Measurements from ENCODE around the gene SOX2.
"Not testable (repeated sequence)": the region's sequence is repeated elsewhere in the genome, so short reads cannot be mapped to it uniquely, and the experiment has no call there.

Gene SOX2

GRCh38 chr3:181757694-181758306, 46.1 kb downstream of the SOX2 start:
- no peak for ATAC-seq
- TF ChIP-seq GLIS3 (CRISPR knock-in tag; IDR thresholded peaks at IDR 0.05) (no peak), ZNF565 (CRISPR knock-in tag; conservative IDR thresholded peaks at IDR 0.05; ENCODE audit: low read depth) (no peak), RARB (CRISPR knock-in tag; IDR thresholded peaks at IDR 0.05) (no peak), ISL1 (CRISPR knock-in tag; IDR thresholded peaks at IDR 0.05) (no peak), CREB5 (CRISPR knock-in tag; IDR thresholded peaks at IDR 0.05; ENCODE audit: low read depth) (no peak), OSR1 (CRISPR knock-in tag; IDR thresholded peaks at IDR 0.05) (no peak), SNAI2 (CRISPR knock-in tag; IDR thresholded peaks at IDR 0.05) (no peak), BACH2 (CRISPR knock-in tag; IDR thresholded peaks at IDR 0.05; ENCODE audit: borderline replicate concordance) (no peak), ARNTL (CRISPR knock-in tag; IDR thresholded peaks at IDR 0.05; ENCODE audit: borderline replicate concordance, low read depth) (no peak), ZC3H10 (CRISPR knock-in tag; IDR thresholded peaks at IDR 0.05) (no peak), TOX (CRISPR knock-in tag; IDR thresholded peaks at IDR 0.05; ENCODE audit: borderline replicate concordance) (no peak), ESRRG (CRISPR knock-in tag; IDR thresholded peaks at IDR 0.05) (no peak), ZFP3 (CRISPR knock-in tag; IDR thresholded peaks at IDR 0.05) (no peak)

DNA sequence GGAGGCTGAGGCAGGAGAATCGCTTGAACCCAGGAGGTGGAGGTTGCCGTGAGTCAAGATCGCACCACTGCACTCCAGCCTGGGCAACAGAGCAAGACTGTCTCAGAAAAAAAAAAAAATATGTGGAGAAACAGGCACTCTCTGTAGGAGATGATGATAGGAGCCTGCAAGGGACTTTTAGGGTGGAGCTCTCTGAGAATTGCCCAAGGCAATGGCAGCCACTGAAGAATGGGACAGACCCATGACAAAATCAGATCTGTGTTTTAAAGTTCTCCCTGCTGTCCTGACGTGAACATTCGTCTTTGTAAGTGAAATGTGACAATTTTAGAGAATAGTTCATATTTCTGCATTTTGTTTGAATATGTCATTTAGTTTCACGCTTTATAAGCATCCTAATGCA, 50.2 kb downstream of the SOX2 start:
- no peak for ATAC-seq
- no peak for TF ChIP-seq PPARA (CRISPR knock-in tag; IDR thresholded peaks at IDR 0.05; ENCODE audit: borderline replicate concordance)
- TF ChIP-seq GLIS3 (CRISPR knock-in tag; IDR thresholded peaks at IDR 0.05): no peak
- no peak for TF ChIP-seq TOX (CRISPR knock-in tag; IDR thresholded peaks at IDR 0.05; ENCODE audit: borderline replicate concordance)
- TF ChIP-seq, protein P1, sequence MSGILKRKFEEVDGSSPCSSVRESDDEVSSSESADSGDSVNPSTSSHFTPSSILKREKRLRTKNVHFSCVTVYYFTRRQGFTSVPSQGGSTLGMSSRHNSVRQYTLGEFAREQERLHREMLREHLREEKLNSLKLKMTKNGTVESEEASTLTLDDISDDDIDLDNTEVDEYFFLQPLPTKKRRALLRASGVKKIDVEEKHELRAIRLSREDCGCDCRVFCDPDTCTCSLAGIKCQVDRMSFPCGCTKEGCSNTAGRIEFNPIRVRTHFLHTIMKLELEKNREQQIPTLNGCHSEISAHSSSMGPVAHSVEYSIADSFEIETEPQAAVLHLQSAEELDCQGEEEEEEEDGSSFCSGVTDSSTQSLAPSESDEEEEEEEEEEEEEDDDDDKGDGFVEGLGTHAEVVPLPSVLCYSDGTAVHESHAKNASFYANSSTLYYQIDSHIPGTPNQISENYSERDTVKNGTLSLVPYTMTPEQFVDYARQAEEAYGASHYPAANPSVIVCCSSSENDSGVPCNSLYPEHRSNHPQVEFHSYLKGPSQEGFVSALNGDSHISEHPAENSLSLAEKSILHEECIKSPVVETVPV (CRISPR knock-in tag; IDR thresholded peaks at IDR 0.05): no peak
- no peak for TF ChIP-seq ZFP3 (CRISPR knock-in tag; IDR thresholded peaks at IDR 0.05)
- no peak for TF ChIP-seq PATZ1 (CRISPR knock-in tag; IDR thresholded peaks at IDR 0.05; ENCODE audit: borderline replicate concordance)
- TF ChIP-seq ZNF70 (CRISPR knock-in tag; IDR thresholded peaks at IDR 0.05): no peak
- TF ChIP-seq ZFP30 (CRISPR knock-in tag; IDR thresholded peaks at IDR 0.05): no peak
- TF ChIP-seq CSDC2 (CRISPR knock-in tag; IDR thresholded peaks at IDR 0.05): no peak
- TF ChIP-seq ISL1 (CRISPR knock-in tag; IDR thresholded peaks at IDR 0.05): no peak
- no peak for TF ChIP-seq SNAI2 (CRISPR knock-in tag; IDR thresholded peaks at IDR 0.05)
- TF ChIP-seq ZNF8 (CRISPR knock-in tag; IDR thresholded peaks at IDR 0.05): no peak
- no peak for TF ChIP-seq ZNF565 (CRISPR knock-in tag; conservative IDR thresholded peaks at IDR 0.05; ENCODE audit: low read depth)
- TF ChIP-seq CREB5 (CRISPR knock-in tag; IDR thresholded peaks at IDR 0.05; ENCODE audit: low read depth): no peak
- TF ChIP-seq ESRRG (CRISPR knock-in tag; IDR thresholded peaks at IDR 0.05): no peak

GRCh38 chr3:181764033-181764432, 52.3 kb downstream of the SOX2 start:
- ATAC-seq: not testable (repeated sequence)
